Hepatocyte (in vitro differentiated cells): ENCODE results near the gene UGT1A7. TPM values are rescaled to one million over a fixed set of nuclear protein-coding genes. Genes with fewer than 3 reads are reported as not detected.

Source experiments
- DNase-seq: peaks from one replicate; pipeline ENCODE4 v3.0.0-alpha.2; 2016; ENCODE audit warnings: low spot score
- H2AFZ ChIP-seq: fragments of 200-600 bp; sonication (generic); 2 replicates; pipeline ENCODE4 v1.6.0; 2016; ENCODE audit warnings: antibody characterized with exemption, mild to moderate bottlenecking
- H3K27ac ChIP-seq: fragments of 200-600 bp; sonication (generic); 2 replicates; pipeline ENCODE4 v1.5.1; 2016; ENCODE audit warnings: mild to moderate bottlenecking
- H3K27me3 ChIP-seq: fragments of 200-600 bp; sonication (generic); 2 replicates; pipeline ENCODE4 v1.6.1; 2016
- H3K36me3 ChIP-seq: fragments of 200-600 bp; sonication (generic); replicated peaks from 2 replicates; pipeline ENCODE4 v1.5.1; 2016; ENCODE audit warnings: low read depth; ENCODE audit not compliant: insufficient read depth
- H3K4me1 ChIP-seq: fragments of 200-600 bp; sonication (generic); 2 replicates; pipeline ENCODE4 v1.5.1; 2016; ENCODE audit warnings: mild to moderate bottlenecking, moderate library complexity; ENCODE audit not compliant: insufficient read depth
- H3K4me2 ChIP-seq: fragments of 200-600 bp; sonication (generic); 2 replicates; pipeline ENCODE4 v1.6.0; 2016
- H3K4me3 ChIP-seq: fragments of 200-600 bp; sonication (generic); 2 replicates; pipeline ENCODE4 v1.5.1; 2016; ENCODE audit warnings: mild to moderate bottlenecking
- H3K79me2 ChIP-seq: fragments of 200-600 bp; sonication (generic); 2 replicates; pipeline ENCODE4 v1.6.0; 2017; ENCODE audit warnings: mild to moderate bottlenecking
- H3K9me2 ChIP-seq: fragments of 200-600 bp; sonication (generic); replicated peaks from 2 replicates; pipeline ENCODE4 v1.6.0; 2017; ENCODE audit warnings: mild to moderate bottlenecking; ENCODE audit not compliant: insufficient read depth
- H3K9me3 ChIP-seq: fragments of 200-600 bp; sonication (generic); 2 replicates; pipeline ENCODE4 v1.5.1; 2016; ENCODE audit warnings: low read depth, mild to moderate bottlenecking
- H4K20me1 ChIP-seq: fragments of 200-600 bp; sonication (generic); 2 replicates; pipeline ENCODE4 v1.6.0; 2016; ENCODE audit warnings: mild to moderate bottlenecking; ENCODE audit not compliant: insufficient read depth, poor library complexity, severe bottlenecking
- CTCF ChIP-seq: fragments of 200-600 bp; sonication (generic); IDR thresholded peaks from 2 replicates; pipeline ENCODE4 v1.5.1; 2016; ENCODE audit warnings: antibody characterized with exemption, mild to moderate bottlenecking; ENCODE audit not compliant: poor library complexity
- EZH2 ChIP-seq: fragments of 200-600 bp; sonication (generic); IDR thresholded peaks from 2 replicates; pipeline ENCODE4 v1.6.1; 2016; ENCODE audit warnings: antibody characterized with exemption, mild to moderate bottlenecking, borderline replicate concordance
- EZH2phosphoT487 ChIP-seq: fragments of 200-600 bp; sonication (generic); IDR thresholded peaks from one replicate; pipeline ENCODE4 v1.6.1; 2018; ENCODE audit warnings: antibody characterized with exemption, mild to moderate bottlenecking, low read depth, moderate library complexity; ENCODE audit not compliant: unreplicated experiment, severe bottlenecking
- WGBS: methylation state at CpG from one replicate; pipeline ENCODE4 v1.1.6; 2016; ENCODE audit warnings: low lambda C conversion rate; ENCODE audit errors: missing lambda C conversion rate; 5-methylcytosine and 5-hydroxymethylcytosine counted together
- polyA plus RNA-seq: library from polyadenylated mRNA; unstranded; fragments of >200 nt; fragmentation: Nextera tagmentation; extraction: Ambion mirVana; gene quantifications from 2 replicates; pipeline ENCODE4 v1.2.1, GENCODE V29; 2016
- total RNA-seq: library from RNA; depleted of rRNA; stranded (reverse); fragments of >200 nt; gene quantifications from 2 replicates; pipeline ENCODE4 v1.2.3, GENCODE V29; 2014

Gene UGT1A7
- total and polyA plus RNA-seq, 2 experiments from 2014 or later: 0.07 TPM; not detected in 1

DNA sequence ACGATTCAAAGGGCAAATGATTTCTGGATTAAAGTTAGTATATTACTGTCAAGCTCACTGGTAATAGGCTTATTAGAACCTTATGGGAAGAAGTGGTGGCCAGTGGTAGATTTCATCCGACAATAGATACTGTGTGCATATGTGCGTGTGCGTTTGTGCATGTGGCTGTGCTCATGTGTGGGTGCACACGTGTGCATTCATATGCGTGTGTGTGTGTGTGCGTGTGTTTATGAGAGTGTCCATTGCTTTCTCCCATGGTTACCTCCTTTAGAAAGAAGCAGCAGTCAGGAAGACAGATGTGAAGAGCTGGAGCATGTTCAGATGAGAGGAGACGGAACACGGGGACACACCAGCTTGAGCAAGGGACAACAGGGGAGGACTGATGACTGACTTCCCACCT, 87.6 kb downstream of the UGT1A7 start:
- Histone ChIP-seq H3K9me2 (no peaks in the 10 kb centered on the region), H2AFZ (no peak overlapping the region), H3K4me2 (no peak overlapping the region), H3K36me3 (no peaks in the 10 kb centered on the region), H4K20me1 (no peaks in the 10 kb centered on the region), H3K4me1 (no peaks in the 10 kb centered on the region), H3K4me3 (no peak overlapping the region), H3K27ac (no peak overlapping the region), H3K9me3 (no peaks in the 10 kb centered on the region), H3K27me3 (no peaks in the 10 kb centered on the region), H3K79me2 (no peaks in the 10 kb centered on the region)
- TF ChIP-seq EZH2 (no peak), EZH2phosphoT487 (no peak), CTCF (no peak)
- 91% methylated on average over 9 of the region's 9 CpGs for WGBS
- no peak for DNase-seq

DNA sequence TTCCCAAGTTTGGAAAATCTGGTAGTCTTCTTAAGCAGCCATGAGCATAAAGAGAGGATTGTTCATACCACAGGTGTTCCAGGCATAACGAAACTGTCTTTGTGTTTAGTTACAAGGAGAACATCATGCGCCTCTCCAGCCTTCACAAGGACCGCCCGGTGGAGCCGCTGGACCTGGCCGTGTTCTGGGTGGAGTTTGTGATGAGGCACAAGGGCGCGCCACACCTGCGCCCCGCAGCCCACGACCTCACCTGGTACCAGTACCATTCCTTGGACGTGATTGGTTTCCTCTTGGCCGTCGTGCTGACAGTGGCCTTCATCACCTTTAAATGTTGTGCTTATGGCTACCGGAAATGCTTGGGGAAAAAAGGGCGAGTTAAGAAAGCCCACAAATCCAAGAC, 90.5 kb downstream of the UGT1A7 start:
- no peaks in the 10 kb centered on the region for H3K36me3 ChIP-seq
- no peaks in the 10 kb centered on the region for H3K9me2 ChIP-seq
- H2AFZ ChIP-seq: no peak overlapping the region
- H3K27ac ChIP-seq: no peak overlapping the region
- no peaks in the 10 kb centered on the region for H3K79me2 ChIP-seq
- no peaks in the 10 kb centered on the region for H4K20me1 ChIP-seq
- H3K4me2 ChIP-seq: no peak overlapping the region
- TF ChIP-seq EZH2 (no peak), CTCF (no peak), EZH2phosphoT487 (no peak)
- WGBS: 92% methylated on average over 16 of the region's 16 CpGs
- no peak overlapping the region for H3K4me3 ChIP-seq
- no peak for DNase-seq
- no peaks in the 10 kb centered on the region for H3K4me1 ChIP-seq
- H3K9me3 ChIP-seq: no peaks in the 10 kb centered on the region
- H3K27me3 ChIP-seq: no peaks in the 10 kb centered on the region

DNA sequence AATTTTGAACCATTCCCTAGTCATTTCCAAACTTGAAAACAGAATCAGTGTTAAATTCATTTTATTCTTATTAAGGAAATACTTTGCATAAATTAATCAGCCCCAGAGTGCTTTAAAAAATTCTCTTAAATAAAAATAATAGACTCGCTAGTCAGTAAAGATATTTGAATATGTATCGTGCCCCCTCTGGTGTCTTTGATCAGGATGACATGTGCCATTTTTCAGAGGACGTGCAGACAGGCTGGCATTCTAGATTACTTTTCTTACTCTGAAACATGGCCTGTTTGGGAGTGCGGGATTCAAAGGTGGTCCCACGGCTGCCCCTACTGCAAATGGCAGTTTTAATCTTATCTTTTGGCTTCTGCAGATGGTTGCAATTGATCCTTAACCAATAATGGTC, 90.9 kb downstream of the UGT1A7 start:
- WGBS: 74% methylated on average over 5 of the region's 5 CpGs
- H3K79me2 ChIP-seq: no peaks in the 10 kb centered on the region
- H2AFZ ChIP-seq: no peak overlapping the region
- H3K4me1 ChIP-seq: no peaks in the 10 kb centered on the region
- H3K27ac ChIP-seq: no peak overlapping the region
- H4K20me1 ChIP-seq: no peaks in the 10 kb centered on the region
- DNase-seq: no peak
- H3K9me3 ChIP-seq: no peaks in the 10 kb centered on the region
- no peaks in the 10 kb centered on the region for H3K9me2 ChIP-seq
- H3K27me3 ChIP-seq: no peaks in the 10 kb centered on the region
- H3K36me3 ChIP-seq: no peaks in the 10 kb centered on the region
- no peak overlapping the region for H3K4me3 ChIP-seq
- no peak overlapping the region for H3K4me2 ChIP-seq
- no peak for TF ChIP-seq EZH2phosphoT487
- TF ChIP-seq CTCF: no peak
- no peak for TF ChIP-seq EZH2

DNA sequence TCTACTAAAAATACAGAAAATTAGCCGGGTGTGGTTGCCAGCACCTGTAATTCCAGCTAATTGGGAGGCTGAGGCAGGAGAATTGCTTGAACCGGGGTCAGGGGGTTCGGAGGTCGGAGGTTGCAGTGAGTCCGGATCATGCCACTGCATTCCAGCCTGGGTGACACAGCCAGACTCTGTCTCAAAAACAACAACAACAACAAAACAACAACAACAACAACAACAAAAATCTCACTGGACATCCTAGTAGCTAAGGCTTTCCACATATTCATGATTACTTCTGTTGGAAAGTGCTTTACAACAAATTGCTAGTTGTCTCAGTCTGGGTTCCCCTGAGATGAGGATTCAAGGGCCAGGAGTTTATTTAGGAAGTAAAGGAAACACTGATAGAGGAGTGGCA, 92.2 kb downstream of the UGT1A7 start:
- Histone ChIP-seq H4K20me1 (no peaks in the 10 kb centered on the region), H3K4me3 (no peak overlapping the region), H3K79me2 (no peaks in the 10 kb centered on the region), H3K4me1 (no peaks in the 10 kb centered on the region), H3K27me3 (no peaks in the 10 kb centered on the region), H3K27ac (no peak overlapping the region), H3K9me2 (no peaks in the 10 kb centered on the region), H2AFZ (no peak overlapping the region), H3K9me3 (no peaks in the 10 kb centered on the region), H3K4me2 (no peak overlapping the region), H3K36me3 (no peaks in the 10 kb centered on the region)
- 93% methylated on average over 5 of the region's 5 CpGs for WGBS
- no peak for DNase-seq
- TF ChIP-seq CTCF (no peak), EZH2 (no peak), EZH2phosphoT487 (no peak)
